Measurements from ENCODE around the gene C10orf71.

Gene C10orf71

DNA sequence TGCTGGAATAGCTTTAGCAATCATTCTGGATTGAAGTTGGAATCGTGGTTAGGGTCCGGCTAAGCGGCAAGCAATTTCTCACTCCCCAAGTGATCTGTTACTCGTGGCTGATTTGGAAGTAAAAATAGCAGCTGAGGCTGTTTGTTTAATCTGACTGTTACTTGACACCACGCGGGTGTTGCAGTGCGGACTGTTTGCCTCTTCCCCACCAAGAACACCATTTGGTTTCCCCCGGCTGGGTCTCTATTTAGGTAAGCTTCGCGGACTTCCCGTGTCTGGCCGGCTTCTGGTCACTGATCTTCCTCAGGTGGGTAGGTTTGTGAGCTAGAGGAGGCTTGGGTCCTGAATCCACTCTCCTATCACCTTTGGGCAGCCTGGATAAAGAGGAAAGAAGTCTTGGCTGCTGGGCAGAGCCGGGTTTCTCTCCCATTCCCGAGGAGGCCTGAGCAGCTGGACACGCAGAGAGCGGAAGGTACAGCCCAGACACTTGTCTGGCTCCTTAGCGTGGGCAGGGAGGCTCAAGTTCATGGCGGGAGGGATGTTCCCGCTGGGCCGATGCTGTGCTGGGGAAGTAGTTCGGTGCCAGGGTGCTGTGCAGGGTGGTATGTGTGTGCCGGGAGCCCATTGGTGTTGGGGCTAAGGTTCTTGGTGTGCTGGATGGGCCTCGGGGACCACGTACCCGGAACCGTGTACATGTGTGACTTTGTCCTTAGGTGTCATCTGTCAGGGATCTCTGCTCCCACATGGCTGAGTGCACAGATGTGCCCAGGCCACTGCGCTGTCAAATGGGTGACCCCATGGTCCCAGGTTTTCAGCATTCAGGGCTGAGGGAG lies at the start of gene C10orf71:
Gene C10orf71 (plus strand): TSS at position 188 of the 833 bp plus-strand sequence. CDS start 23,376 bp downstream, outside the sequence.
- no peak for DNase-seq

DNA sequence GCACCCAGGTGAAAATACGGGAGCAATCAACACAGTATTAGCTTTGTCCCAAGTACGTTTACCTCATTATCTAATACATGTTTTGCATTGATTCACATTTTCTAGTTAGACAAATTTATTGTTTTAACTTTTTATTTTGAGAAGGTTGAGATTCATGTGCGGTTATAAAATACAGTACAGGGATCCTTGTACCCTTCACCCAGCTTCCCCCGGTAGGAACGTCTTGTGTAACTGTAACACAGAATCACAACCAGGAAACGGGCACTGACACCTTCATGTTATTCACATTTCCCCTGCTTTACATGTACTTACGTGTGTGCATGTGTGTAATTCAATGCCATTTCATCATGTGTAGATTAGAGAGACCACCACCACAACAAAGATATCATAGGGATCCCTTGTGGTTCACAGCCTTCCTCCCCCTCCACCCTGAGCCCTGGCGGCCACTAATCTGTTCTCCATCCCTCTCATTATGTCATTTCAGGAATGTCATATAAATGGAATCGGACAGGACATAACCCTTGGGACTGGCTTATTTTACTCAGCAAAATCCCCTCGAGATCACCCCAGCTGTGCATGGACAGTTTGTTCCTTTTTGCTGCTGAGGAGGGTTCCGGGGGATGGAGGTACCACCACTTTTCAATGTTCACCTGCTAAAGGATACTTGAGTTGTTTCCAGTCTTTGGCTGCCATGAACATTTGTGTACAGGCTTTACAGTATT lies 46.5 kb upstream of the C10orf71 start:
- no peak for DNase-seq

DNA sequence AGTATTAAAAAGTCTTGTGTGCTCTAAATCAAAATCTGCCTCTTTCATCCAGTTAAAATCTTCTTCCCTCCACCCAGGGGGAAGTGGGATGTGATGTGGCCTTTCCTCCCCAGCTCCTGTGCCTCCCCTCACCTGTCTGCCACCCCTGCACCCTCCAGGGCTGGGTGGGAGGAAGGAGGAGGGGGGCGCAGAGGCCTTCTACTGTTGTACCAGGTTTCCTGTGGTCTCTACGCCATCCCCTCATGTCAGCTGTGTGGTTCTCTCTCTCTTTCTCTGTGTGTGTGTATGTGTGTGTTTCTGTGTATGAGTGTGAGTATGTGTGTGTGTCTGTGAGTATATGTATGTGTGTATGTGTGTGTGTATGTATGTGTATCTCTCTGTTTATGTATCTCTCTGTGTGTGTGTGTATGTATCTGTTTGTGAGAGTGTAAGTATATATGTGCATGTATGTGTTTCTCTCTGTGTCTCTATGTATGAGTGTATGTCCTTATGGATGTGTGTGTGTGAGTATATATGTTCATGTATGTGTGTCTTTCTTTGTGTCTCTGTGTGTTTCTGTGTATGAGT lies 45.5 kb upstream of the C10orf71 start:
- DNase-seq: peak; percentile 64

DNA sequence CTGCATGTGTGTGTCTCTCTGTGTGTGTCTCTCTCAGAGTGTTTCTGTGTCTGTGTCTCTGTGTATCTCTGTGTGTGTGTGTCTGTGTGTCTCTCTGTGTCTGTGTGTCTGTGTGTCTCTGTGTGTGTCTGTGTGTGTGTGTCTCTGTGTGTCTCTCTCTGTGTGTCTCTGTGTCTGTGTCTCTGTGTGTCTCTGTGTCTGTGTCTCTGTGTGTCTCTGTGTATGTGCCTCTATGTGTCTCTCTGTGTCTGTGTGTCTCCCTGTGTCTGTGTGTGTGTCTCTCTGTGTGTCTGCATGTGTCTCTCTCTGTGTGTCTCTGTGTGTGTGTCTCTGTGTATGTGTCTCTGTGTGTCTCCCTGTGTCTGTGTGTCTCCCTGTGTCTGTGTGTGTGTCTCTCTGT lies 44.8 kb upstream of the C10orf71 start:
- DNase-seq: no peak

DNA sequence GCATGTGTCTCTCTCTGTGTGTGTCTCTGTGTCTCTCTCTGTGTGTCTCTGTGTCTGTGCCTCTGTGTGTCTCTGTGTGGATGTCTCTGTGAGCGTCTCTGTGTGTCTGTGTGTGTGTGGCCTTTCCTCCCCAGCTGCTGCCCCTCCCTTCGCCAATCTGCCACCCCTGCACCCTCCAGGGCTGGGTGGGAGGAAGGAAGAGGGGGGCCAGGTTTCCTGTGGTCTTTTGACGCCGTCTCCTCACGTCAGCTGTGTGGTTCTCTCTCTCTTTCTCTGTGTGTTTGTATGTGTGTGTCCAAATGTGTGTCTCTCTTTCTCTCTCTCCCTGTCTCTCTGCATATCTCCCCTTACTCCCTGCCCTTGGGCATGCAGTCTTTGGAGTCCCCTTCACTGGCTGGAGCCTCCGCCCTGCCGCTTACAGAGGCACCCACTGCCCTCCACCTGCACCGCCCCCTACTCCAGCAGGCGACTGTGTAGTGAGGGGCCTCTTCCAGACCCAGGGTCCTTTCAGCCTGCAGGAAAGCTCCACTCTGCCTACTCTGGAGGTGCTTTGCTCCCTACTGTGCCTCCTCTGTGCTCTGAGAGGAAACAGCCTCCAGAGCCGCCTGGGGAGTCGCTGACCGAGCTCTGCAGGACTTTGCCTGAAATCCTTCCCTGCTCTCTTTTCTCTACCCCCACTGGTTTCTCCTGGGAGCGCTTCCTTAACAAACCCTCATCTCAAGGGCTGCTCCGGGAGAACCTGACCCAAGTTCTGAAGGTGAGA lies 44.2 kb upstream of the C10orf71 start:
- peak; percentile 85 for DNase-seq

DNA sequence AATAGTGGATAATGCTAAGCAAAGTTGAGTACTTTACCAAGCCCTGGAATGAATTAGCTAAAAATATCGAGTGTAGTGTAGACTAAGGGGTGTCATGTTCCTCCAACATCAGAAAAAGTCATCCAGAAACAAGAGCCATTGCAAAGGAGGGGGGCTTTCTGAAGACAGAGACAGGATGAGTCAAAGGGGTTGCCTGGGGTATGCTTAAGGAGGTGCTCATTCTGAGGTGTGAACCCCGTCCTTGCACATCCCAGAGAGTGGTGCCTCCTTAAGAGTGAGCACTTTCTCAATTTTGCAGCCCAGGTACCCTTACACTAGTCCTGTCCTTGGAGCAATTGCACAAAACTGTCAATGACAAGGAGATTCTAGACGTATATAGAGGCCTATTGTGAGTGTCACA lies 43.1 kb upstream of the C10orf71 start:
- DNase-seq: no peak

DNA sequence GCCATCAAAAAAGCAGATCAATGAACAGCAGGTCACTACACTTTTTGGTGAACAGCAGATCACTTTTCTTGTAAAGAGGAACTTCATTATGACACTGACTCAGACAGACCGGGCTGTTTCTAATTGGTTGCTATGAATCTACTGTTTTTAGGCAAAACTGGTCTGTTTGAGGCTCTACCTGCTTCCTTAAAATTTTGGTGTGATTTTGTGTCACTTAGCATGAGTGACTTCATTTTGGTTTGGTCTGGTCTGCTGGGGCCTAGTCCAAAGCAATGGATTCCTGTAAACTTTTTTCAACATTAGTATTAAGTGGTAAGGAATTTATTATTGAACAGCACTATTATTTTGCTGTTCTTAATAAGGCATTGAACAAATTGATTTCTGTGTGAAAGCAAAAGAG lies 41.8 kb upstream of the C10orf71 start:
- peak; percentile 32 for DNase-seq

- no peak for DNase-seq
Measured at GRCh38 chr10:49257626-49258349, 41.2 kb upstream of the C10orf71 start.

- no peak for DNase-seq
Measured at GRCh38 chr10:49258350-49258683, 40.7 kb upstream of the C10orf71 start.

- no peak for DNase-seq
Measured at GRCh38 chr10:49260644-49261296, 38.2 kb upstream of the C10orf71 start.

DNA sequence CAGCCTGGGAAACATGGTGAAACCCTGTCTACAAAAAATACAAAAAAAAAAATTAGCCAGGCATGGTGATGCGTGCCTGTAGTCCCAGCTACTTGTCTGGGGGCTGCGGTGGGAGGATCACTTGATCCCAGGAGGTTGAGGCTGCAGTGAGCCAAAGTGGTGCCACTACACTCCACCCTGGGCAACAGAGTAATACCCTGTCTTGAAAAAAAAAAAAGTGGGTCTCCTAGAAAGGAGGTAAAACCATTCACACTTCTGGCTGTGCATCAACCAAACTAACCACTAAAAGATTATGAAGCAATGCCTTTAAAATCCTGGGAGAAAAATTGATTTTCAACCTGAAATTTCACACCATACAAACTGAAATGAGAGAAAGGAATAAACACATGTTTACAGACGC lies 35.4 kb upstream of the C10orf71 start:
- DNase-seq: no peak

DNA sequence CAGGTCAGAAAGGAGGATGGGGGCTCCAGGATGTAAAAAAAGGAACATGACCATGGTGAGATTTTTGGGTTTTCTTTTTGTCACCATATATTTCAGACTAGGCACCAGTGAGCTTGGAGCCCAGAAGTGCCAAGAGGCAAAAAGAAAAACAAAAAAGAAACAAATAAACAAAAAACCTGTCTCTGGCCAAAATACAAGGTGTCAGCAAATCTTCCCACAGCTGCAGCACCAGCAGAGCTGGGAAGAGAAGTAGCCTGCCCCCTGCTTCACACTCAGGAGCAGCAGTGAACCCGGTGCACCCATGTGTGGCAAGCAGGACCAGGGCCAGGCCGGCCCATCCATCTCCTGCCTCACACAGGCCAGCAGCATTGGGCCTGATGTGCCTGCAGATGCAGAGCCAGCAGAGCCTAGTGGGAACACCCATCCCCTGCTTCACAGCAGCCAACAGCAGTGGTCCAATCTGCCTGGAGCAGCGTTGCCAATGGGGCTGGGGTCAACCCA lies 34.7 kb upstream of the C10orf71 start:
- DNase-seq: no peak

- no peak for DNase-seq
Measured at GRCh38 chr10:49265885-49266284, 33.1 kb upstream of the C10orf71 start.

- DNase-seq: no peak
Measured at GRCh38 chr10:49268185-49268584, 30.8 kb upstream of the C10orf71 start.

DNA sequence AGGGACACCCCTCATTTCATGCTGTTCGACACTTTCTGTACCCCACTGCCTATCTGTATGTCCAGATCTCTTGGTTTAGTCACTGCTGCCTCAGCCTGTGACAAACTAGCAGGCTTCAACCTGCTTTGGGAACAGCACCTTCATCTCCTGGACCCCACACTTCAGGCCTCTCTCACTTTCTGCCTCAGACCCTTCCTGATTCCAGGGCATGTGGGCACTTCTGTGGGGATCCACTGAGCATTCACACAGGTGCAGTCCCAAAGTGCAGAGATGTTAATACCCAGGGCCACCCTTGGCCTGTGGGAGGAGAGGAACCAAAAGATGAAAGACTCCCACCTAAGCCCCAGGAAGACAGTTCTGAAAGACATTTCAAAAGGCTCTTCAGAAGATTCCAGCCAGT lies 29.4 kb upstream of the C10orf71 start:
- DNase-seq: no peak

- no peak for DNase-seq
Measured at GRCh38 chr10:49270565-49270964, 28.4 kb upstream of the C10orf71 start.

GRCh38 chr10:49271346-49271745 lies 27.6 kb upstream of the C10orf71 start:
- DNase-seq: no peak

- peak; percentile 89 for DNase-seq
Measured at GRCh38 chr10:49272251-49273081, 26.5 kb upstream of the C10orf71 start.

DNA sequence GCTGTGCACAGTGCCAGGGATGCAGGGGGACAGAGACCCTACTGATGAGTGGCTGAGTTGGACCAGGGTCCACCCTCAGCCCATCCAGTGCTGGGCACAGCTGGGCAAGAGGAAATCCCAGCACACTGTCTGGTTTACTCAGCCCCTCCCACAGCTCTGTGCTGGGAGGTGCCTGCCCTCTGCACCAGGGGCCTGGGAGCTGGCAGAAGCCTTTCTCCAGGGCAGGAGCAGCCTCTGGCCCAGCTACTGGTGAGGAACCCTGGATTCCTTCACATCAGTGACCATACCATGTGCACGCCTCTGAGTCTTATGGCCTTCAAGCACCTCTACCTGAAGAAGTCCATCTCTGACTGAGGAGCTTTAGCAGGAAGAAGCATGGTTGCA lies 25.9 kb upstream of the C10orf71 start:
- no peak for DNase-seq

DNA sequence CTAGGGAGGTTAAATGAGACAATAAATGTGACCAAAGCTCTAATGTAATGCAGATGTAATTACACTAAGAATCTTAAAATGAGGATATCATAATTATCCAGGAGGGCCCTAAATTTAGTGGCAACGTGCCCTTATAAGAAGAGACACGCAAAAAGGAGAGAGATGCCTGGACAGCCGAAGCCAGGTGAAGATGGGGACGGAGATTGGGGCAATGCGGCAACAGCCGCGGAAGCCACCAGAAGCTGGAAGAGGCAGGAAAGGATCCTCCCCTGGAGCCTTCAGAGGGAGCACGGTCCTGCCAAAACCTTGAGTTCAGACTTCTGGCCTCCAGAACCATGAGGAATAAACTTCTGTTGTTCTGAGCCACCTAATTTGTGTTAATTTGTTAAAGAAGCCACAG lies 25.3 kb upstream of the C10orf71 start:
- no peak for DNase-seq

GRCh38 chr10:49274886-49275285 lies 24.1 kb upstream of the C10orf71 start:
- DNase-seq: no peak
